DMS153 (cell line): ENCODE measurements around the gene PAX9.

Experiments
- DNase-seq: peaks from one replicate; lab custom pipeline; 2025; lab: John Stamatoyannopoulos, UW

Gene PAX9

DNA sequence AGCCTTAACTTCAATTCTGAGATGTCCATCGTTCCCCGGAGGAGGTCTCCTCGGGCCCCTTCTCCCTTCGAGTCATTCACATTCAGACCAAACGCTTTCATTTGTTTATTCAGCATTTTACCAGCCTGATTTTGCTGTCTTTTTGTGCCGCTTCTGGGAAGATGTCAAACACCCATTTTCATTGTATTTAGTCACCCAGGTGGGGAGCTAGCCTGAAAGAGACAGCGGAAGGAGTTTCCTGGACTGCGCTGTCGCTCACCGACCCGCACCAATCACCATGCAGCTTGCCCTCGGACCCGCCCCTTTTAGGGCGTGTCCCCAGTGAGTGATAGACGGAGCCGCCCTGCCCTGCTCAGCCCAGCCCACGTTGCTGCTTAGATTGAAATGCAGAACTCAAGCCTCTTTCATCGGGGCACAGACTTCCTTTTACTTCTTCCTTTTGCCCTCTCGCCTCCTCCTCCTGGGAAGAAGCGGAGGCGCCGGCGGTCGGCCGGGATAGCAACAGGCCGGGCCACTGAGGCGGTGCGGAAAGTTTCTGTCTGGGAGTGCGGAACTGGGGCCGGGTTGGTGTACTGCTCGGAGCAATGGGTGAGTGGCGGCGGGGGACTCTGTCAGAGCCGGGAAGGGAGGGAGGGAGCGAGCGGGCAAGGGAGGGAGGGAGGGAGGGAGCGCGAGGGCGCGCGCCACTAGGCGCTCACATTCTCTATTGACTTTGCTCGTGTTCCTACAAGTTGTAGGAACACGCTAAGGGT lies at the start of gene PAX9:
Gene PAX9 (plus strand): TSS at position 355 of the 752 bp plus-strand sequence. CDS start 230 bp downstream, at position 585.
- DNase-seq, result peak; percentile 90

DNA sequence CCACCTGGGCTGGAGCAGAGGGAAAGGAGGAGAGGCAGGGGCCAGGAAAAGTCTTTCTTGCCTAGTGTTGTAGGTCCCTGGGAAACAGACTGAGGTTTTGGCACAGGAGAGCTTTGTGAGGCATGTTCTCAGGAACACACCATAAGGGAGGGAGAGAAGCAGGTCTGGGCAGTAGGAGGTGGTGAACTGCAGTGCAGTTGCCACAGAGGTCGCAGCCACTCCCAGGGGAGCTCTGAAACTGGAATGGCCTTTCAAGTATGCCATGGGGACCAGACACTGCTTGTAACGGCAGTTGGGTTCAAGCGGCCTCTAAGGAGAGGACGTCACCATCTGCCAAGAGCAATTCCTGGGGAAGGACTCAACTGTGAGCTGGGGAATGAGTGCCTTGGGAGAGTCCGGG lies 43.8 kb upstream of the PAX9 start:
- peak; percentile 26 for DNase-seq

DNA sequence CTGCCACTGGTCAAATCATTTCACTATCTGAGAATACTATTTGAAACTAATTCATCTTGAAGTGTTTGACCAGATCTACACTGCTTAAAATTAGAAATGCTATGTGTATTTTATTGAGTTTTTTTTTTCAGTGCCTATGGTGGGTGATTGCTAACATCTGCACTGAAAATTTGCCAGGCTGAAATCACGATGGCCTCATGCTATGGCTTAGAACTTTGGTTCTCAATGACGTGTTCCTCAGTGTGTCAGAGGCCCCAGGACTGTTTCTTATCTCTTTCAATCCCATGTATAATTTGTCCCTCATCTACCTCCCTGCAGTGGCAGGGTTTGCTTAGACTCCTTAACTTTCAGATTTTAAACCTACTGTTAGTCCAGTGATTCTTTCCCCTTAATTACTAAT lies 43.0 kb upstream of the PAX9 start:
- no peak for DNase-seq

DNA sequence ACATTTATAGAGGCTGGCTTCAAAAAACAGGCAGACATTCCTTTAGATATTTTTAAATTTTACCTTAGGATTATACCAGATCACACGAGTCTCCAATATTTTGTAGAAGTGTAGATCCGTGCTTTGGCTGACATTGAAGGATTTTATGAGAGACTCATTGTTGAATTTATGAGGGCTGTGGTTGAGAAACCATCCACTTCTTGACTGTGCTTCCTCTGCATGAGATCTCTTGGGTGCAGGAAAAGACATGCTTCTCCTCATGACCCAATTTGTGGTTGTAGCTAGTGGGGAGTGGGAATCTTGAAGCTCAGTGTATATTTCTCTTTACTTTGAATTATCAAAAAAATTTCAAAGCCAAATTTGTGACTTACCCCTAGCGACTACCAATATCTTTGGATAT lies 42.5 kb upstream of the PAX9 start:
- no peak for DNase-seq

DNA sequence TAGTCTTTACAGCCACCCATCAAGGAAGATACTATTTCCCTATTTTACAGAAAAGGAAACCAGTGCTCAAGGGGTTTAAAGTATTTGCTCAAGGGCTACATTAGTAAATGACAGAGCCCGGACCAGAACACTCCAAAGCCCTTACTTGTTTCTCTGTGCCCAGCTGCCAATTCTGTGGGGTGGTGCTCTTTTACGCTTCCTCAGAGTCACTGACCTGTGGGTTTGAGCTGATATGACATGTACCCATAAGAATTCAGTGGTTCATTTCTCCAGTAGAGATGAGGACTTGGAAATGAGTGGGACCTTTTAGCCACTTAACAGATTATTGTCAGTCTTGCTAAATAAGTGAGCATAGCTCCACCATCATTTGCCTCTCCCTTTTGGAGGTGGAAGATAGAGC lies 41.8 kb upstream of the PAX9 start:
- DNase-seq, result no peak

DNA sequence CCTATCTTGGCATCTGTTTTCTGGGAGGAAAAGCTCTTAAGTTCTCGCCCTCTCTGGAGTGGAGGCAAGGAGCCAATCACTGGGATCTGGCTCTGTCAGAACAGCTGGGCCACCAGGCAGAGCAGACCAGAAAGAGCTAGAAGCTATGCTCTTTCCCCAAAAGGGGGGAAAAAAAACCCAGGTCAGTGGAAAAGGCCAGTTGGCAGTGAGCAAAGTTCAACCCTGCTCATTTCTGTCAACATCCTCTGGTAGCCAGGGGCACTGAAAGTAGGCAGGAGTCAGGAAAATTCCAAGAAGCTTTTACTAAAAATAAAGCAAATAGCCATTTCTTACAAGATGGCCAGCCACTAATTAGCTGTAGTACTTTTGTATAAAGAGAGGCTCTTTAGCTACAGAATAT lies 36.6 kb upstream of the PAX9 start:
- DNase-seq, result no peak

DNA sequence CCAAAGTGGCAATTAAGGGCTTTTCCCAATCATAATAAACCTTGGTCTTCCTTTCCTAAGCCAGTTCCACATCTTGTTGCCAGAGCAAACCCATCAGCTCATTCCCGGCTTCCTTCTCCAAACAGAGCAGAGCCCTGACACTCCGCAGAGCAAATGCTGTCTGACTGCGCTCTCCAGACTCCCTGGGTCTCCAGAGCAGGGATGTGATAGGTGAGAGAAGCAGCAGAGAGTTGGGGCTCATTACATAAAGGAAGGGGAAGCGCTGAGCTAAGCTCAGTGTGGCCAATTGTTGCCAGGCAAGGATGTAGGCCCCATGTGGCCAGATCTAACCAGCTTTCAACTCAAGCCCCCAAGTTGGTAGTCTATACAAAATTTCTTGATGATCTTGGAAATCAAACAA lies 36.2 kb upstream of the PAX9 start:
- DNase-seq, result no peak

DNA sequence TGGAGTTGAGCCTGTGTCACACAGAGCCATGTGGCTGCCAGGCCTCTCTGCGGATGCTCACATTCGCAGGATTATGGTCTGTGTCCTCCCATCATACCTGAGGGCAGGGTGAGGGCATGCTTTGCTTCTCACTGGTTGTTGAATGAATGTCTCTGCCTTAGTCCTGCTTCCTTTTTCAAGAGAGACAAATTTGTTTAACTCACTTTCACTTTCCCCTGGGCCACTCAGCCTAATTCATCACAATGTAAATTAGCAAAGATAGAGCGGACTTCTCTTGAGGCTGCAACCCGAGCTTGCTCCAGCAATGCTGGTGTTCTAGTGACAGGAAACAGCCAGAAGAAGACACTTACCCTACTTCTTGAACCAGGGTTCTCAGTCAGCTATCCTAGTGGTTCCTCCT lies 35.5 kb upstream of the PAX9 start:
- DNase-seq, result no peak

DNA sequence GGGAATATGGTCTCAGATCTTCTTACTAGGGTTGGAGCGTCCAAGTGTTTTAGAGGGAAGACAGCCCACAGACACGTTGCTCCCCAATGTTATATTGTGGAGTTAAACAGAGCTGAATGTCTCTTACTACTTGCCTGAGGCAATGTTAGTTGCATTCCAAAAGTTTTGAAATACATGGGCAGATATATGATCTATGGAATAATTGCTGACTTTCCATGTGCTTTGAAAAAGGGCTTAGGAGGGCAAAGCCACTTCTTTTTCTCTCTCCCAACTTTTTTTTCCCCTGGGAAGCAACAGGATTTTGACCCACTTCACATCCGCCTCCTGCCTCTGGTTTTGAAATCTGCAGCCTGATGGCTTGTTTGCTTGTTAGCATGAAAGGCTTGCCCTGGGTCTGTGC lies 33.7 kb upstream of the PAX9 start:
- no peak for DNase-seq

DNA sequence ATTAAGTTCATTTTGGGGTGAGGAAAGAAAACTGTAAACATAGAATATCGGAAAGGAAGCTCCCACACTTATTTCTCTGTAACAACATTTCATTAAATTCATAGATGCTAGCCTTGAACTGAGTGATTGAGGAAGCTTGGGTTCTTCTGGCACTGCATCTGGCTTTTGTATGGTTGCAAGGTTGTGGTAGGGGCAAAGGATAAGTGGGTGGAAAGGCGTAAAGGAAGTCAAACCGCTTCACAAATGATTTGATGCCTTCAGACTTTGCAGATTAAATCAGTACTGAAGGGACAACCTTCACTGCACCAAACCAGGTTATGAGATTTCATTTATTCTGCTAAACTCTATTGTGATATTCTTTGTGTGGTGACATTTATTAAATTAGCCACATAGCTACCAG lies 28.1 kb upstream of the PAX9 start:
- no peak for DNase-seq

DNA sequence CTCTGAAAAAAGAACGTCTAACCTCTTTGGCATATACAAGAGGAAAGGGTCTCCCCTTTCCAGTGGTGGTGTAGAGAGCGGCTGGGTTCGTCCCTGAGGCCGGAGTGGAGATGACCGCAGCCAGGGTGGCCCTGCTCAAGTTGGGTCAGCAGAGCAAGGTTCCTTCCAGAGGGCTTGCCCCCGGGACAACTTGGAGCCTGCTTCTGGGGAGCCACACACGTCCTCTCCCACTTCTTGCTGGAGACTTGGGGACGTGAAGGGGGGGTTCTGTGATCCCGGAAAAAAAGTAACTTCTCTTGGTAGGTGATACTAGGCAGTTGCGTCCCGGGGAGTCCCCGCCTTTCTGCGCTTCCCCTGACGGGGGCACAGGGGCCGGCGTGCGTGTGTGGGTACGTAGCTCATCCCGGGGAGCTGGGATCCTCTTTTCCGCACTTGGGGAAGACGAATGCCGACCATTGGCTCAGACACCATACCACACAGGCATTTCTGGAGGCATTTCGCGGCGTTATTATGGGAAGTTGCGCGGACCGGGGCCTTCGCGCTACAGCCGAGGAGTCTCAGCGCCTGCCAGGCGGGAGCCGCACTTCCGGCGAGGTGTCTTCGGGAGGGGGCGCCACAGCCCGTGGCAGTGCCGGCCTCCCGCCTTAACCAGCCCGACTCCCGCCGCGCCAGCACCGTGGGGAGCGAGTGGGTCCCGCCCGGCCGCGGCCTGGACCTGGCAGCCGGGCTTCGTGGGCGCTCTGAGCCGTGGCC lies 14.8 kb upstream of the PAX9 start:
- no peak for DNase-seq

DNA sequence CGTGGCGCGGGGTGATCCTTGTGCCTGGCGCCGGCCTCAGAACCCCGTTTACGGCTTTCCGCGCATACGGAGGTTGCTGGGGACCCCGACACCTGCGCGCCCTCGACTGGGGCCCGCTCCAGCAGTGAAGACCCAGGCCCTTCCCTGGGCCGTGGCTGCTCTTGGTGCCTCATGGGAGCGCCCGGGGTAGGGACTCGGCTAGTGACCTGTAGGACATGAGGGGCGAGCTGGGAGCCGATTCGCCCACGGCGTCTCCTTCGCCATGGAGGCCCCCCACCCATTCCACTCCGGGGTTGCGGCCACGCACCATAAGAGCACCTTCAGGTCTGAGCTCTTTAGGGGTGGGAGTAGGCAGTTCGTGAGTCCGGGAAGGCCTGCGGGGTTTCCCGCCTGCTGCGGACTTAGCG lies 14.2 kb upstream of the PAX9 start:
- no peak for DNase-seq

DNA sequence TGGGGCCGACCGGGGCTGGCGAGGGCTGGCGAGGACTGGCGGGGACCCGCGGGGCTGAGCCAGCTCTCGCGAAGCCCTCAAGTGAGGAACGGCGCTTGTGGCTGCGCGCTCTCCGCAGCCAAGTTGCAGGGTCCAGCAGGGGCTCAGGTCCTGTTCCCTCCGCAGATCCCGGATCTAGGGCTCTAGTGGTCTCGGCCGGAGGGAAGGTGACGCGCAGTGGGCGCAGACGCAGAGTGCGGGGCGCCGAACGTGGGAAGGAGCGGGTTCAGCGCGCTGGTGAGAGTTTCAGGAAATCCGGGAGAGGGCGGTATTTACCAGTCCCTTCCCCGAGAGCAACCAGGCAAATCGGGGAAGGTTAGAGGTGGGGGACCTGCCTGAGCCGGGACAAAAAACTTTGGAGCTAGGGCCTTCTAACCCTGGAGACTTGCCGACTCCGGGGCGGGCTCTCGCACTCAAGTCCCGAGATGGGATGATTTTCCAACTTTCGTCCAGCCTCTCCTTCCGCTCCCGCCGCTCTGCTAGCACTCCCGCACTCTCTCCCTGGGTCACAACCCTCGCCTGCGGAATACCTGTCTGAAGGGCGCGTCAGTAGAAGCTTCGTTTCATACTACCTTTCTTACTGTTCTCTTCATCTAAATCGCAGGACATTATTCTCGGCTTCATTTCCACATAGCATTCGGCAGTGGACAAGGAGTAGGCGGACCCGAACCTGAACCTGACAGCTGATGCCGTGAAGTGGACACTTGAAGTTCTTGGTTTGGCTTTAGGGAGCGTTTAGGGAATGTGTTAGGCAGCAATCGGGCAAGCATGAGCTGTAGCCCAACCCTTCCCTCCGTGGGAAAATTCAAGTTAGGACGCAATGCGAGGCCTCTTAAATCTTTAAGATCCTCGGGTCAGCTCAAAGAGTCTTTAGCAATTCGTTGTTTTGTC lies 13.6 kb upstream of the PAX9 start:
- DNase-seq, result peak; percentile 30

DNA sequence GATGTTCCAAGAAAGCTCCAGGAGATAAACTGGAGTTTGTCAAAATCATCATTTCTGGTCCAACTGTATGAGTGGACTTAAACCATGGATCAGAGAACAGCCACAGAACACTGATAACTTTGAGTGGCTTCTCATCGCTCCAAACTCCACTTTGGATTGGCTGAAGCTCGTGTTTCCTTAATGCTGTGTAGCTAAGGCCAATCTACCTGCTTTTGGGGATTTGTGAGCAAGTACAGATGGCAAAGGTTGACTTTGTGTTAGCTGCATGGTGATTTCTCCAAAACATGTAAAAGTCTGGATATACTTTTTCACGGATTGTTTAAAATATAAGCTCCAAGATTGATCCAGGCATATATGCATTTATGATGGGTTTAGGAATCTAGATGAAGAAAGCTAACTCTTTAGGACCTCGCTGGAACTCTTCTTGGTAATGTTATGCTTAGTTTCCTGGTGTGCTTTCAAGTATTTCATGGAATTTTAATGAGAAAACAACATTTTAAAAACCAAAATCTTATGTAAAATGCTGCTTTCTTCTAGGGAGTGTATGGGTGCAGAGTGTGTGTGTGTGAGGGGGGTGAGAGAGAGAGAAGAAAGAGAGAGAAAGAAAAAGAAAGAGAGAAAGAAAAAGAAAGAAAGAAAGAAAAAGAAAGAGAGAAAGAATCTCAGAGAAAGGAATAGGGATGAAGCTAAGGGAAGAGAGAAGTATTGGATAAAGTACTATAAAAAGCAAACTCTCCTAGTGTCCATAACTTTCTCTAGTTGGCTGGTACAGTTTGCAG lies 11.6 kb upstream of the PAX9 start:
- no peak for DNase-seq

DNA sequence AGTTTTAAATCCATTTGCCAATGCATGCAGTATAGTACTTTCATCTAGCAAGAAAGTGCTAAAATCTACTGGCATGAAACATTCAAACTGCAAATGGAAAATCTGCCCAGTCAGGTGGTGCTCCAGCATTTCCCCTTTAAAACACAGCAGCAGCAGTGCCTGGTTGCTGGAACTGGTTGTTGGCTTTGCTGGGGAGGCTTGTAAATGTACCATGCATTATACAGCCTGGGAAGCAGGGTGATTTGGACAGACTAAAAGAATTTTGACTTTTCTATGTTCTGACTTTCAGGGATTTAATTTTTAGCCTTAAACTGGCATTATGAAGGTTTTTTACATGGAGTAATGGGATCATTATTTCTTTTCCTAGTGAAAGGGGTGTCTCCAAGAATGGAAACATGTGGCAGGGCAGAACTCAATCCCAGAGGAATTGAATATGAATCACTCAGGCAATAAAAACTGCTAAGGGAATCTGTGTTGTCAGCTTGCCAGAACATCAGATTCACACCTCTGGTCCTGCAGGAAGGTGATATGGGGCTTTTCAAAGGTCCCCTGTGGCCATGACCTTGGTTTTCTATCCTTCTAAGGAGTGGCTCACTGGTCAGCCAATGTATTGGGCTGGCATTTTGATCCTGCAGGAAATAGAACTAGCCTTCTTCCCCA lies 9.0 kb upstream of the PAX9 start:
- peak; percentile 6 for DNase-seq

DNA sequence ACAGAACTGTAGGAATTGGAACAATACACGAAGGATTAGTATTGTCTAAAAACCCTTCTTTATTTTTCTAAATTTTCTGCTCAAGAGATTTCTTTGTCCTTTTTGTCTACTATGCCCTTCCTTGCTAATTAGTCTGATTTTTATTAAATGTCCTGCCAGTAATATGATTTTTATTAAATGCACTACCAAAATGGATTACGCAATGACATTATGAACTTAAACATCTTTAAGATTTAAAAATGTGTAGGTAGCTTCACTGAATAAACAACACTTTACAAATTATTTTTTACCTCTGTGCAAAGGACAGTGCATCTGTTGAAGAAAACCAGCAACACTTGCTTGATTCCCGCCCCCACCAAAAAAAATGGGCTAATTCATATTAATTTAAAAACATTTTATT lies 8.2 kb upstream of the PAX9 start:
- DNase-seq, result no peak

DNA sequence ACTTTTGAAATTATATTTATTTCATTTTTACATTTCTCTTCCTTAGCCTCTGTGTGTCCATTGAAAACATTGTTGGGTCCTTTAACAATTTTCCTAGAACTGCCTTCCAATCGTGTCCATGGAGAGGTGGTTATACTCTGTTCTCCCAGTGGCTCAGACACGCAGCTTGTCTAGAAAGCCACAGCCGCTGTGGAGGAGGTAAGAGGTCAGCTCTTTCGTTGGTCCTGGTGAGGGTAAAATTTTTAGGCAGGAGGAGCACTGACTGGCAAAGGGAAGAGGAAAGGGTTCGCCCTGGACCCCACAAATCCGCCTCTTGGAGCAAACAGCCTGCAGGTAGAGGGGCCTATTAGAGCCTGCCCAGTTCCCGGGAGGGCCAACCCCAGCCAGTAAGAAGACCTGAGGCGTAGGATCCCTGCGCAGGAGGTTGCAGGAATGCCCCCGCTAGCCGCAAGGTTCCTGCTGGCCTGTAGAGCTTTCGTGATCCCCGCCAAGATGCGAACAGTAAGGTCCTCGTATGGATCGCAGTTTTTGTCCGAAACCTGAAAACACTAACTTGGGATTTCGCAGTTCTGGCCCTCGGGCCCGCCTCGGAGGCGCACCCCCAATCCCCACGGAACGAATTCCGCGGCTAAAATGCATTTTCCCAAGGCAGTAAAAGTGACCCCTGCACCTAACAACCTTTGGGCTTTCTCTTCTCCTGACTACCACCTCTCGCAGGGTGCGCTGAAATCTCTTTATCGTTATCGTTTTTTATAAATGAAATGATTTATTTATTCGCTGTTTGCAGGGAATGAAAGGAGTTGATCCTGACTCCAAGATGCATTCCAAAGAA lies 7.5 kb upstream of the PAX9 start:
- no peak for DNase-seq

DNA sequence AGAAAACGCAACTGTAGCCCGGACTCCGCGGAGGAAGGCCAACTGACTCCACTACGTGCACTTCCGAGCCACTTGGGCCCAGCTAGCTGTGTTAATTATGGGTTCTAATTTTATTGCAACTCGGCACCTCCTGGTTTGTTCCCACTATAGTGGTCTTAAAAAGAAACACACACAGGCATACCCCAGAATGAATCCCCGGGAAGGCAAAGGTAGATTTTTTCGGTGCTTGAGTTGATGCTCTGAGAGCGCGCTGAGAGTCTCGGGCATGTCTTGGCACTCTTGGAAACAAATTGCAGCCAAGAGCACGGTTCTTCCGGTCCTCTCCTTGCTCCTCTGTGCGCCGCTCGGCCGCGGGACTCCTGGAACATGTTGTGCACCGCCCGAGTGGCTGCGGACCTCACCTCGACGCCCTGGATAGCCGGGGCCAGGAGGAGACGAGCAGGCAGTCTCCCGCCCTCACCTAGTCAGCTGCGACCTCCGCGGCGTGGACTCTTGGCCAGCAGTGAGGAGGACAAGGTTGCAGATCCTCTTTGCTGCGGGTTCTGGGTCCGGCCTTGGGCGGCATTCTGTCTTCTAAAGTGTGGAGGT lies 6.8 kb upstream of the PAX9 start:
- no peak for DNase-seq

DNA sequence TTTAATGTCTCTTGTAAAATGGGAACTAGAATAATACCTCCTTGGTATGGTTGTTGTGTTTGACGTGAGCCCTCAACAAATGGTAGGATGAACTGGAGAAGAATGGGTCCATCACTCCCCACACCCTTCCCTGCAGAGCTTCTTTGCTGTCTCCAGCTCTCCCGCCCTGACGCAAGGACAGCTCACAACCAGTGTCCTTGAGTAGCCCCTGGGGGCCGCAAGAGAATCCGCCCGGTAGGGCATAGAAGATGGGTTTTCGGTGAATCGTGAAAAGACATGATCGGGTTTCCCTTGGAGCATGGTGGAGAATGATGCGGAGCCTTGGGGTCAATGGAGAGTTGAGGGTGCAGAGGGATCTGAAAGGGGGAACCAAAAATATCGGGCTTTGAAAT lies 6.1 kb upstream of the PAX9 start:
- DNase-seq, result no peak
